ENCODE measurements around the gene ATXN1. TPM values are rescaled to one million over a fixed set of nuclear protein-coding genes. Genes with fewer than 3 reads are reported as not detected.

ATXN1 gene
- total RNA-seq, 1 experiment from 2014 or later: 7.6 TPM

GRCh38 chr6:16291739-16292138 is 469.5 kb downstream of the ATXN1 start:
- no peak for DNase-seq
- Histone ChIP-seq H3K27me3 (ENCODE audit: control insufficient read depth, insufficient read depth, low read length) (no peaks in the 10 kb centered on the region), H3K4me3 (ENCODE audit: insufficient read depth, low read depth, low read length) (no peak overlapping the region), H3K36me3 (replicated peaks; ENCODE audit: control insufficient read depth, insufficient read depth, low read length) (no peaks in the 10 kb centered on the region)

GRCh38 chr6:16288163-16288562 is 473.1 kb downstream of the ATXN1 start:
- Histone ChIP-seq H3K27me3 (ENCODE audit: control insufficient read depth, insufficient read depth, low read length) (no peaks in the 10 kb centered on the region), H3K36me3 (replicated peaks; ENCODE audit: control insufficient read depth, insufficient read depth, low read length) (no peaks in the 10 kb centered on the region), H3K4me3 (ENCODE audit: insufficient read depth, low read depth, low read length) (no peak overlapping the region)
- DNase-seq: no peak

GRCh38 chr6:16286151-16286522 is 475.1 kb downstream of the ATXN1 start:
- H3K4me3 ChIP-seq (ENCODE audit: insufficient read depth, low read depth, low read length): peak overlapping the region; percentile 10; the same call in 1 of the 2 replicates

GRCh38 chr6:16285467-16286150 is 475.7 kb downstream of the ATXN1 start:
- H3K4me3 ChIP-seq (ENCODE audit: insufficient read depth, low read depth, low read length): no peak overlapping the region
- peak; percentile 50 for DNase-seq
- no peaks in the 10 kb centered on the region for H3K27me3 ChIP-seq (ENCODE audit: control insufficient read depth, insufficient read depth, low read length)
- H3K36me3 ChIP-seq (replicated peaks; ENCODE audit: control insufficient read depth, insufficient read depth, low read length): no peaks in the 10 kb centered on the region

More at GRCh38 chr6:16286151-16286522, 475.1 kb downstream of the ATXN1 start:
- Histone ChIP-seq H3K27me3 (ENCODE audit: control insufficient read depth, insufficient read depth, low read length) (no peaks in the 10 kb centered on the region), H3K36me3 (replicated peaks; ENCODE audit: control insufficient read depth, insufficient read depth, low read length) (no peaks in the 10 kb centered on the region)
- DNase-seq: peak; percentile 93

- Histone ChIP-seq H3K36me3 (replicated peaks; ENCODE audit: control insufficient read depth, insufficient read depth, low read length) (no peaks in the 10 kb centered on the region), H3K27me3 (ENCODE audit: control insufficient read depth, insufficient read depth, low read length) (no peaks in the 10 kb centered on the region), H3K4me3 (ENCODE audit: insufficient read depth, low read depth, low read length) (no peak overlapping the region)
- no peak for DNase-seq
Observed at GRCh38 chr6:16284472-16284871, 476.8 kb downstream of the ATXN1 start.

- Histone ChIP-seq H3K4me3 (ENCODE audit: insufficient read depth, low read depth, low read length) (no peak overlapping the region), H3K27me3 (ENCODE audit: control insufficient read depth, insufficient read depth, low read length) (no peaks in the 10 kb centered on the region), H3K36me3 (replicated peaks; ENCODE audit: control insufficient read depth, insufficient read depth, low read length) (no peaks in the 10 kb centered on the region)
- DNase-seq: no peak
Observed at GRCh38 chr6:16282370-16282769, 478.9 kb downstream of the ATXN1 start.

GRCh38 chr6:16279243-16279642 is 482.0 kb downstream of the ATXN1 start:
- Histone ChIP-seq H3K27me3 (ENCODE audit: control insufficient read depth, insufficient read depth, low read length) (no peaks in the 10 kb centered on the region), H3K36me3 (replicated peaks; ENCODE audit: control insufficient read depth, insufficient read depth, low read length) (no peaks in the 10 kb centered on the region), H3K4me3 (ENCODE audit: insufficient read depth, low read depth, low read length) (no peak overlapping the region)
- no peak for DNase-seq

GRCh38 chr6:16278750-16279149 is 482.5 kb downstream of the ATXN1 start:
- no peak overlapping the region for H3K4me3 ChIP-seq (ENCODE audit: insufficient read depth, low read depth, low read length)
- no peak for DNase-seq
- no peaks in the 10 kb centered on the region for H3K36me3 ChIP-seq (replicated peaks; ENCODE audit: control insufficient read depth, insufficient read depth, low read length)
- H3K27me3 ChIP-seq (ENCODE audit: control insufficient read depth, insufficient read depth, low read length): no peaks in the 10 kb centered on the region

- Histone ChIP-seq H3K27me3 (ENCODE audit: control insufficient read depth, insufficient read depth, low read length) (no peaks in the 10 kb centered on the region), H3K4me3 (ENCODE audit: insufficient read depth, low read depth, low read length) (no peak overlapping the region), H3K36me3 (replicated peaks; ENCODE audit: control insufficient read depth, insufficient read depth, low read length) (no peaks in the 10 kb centered on the region)
- no peak for DNase-seq
Observed at GRCh38 chr6:16278048-16278724, 483.1 kb downstream of the ATXN1 start.

- Histone ChIP-seq H3K27me3 (ENCODE audit: control insufficient read depth, insufficient read depth, low read length) (no peaks in the 10 kb centered on the region), H3K4me3 (ENCODE audit: insufficient read depth, low read depth, low read length) (no peak overlapping the region), H3K36me3 (replicated peaks; ENCODE audit: control insufficient read depth, insufficient read depth, low read length) (no peaks in the 10 kb centered on the region)
- DNase-seq: peak; percentile 92
Observed at GRCh38 chr6:16277101-16277981, 483.9 kb downstream of the ATXN1 start.

- Histone ChIP-seq H3K4me3 (ENCODE audit: insufficient read depth, low read depth, low read length) (no peak overlapping the region), H3K27me3 (ENCODE audit: control insufficient read depth, insufficient read depth, low read length) (no peaks in the 10 kb centered on the region), H3K36me3 (replicated peaks; ENCODE audit: control insufficient read depth, insufficient read depth, low read length) (no peaks in the 10 kb centered on the region)
- DNase-seq: no peak
Observed at GRCh38 chr6:16274885-16275589, 486.2 kb downstream of the ATXN1 start.

GRCh38 chr6:16274483-16274882 is 486.8 kb downstream of the ATXN1 start:
- no peak for DNase-seq
- H3K36me3 ChIP-seq (replicated peaks; ENCODE audit: control insufficient read depth, insufficient read depth, low read length): no peaks in the 10 kb centered on the region
- H3K4me3 ChIP-seq (ENCODE audit: insufficient read depth, low read depth, low read length): no peak overlapping the region
- no peaks in the 10 kb centered on the region for H3K27me3 ChIP-seq (ENCODE audit: control insufficient read depth, insufficient read depth, low read length)

- H3K27me3 ChIP-seq (ENCODE audit: control insufficient read depth, insufficient read depth, low read length): no peaks in the 10 kb centered on the region
- no peak for DNase-seq
- H3K4me3 ChIP-seq (ENCODE audit: insufficient read depth, low read depth, low read length): no peak overlapping the region
- no peaks in the 10 kb centered on the region for H3K36me3 ChIP-seq (replicated peaks; ENCODE audit: control insufficient read depth, insufficient read depth, low read length)
Observed at GRCh38 chr6:16273256-16273655, 488.0 kb downstream of the ATXN1 start.

- no peak for DNase-seq
- Histone ChIP-seq H3K4me3 (ENCODE audit: insufficient read depth, low read depth, low read length) (no peak overlapping the region), H3K36me3 (replicated peaks; ENCODE audit: control insufficient read depth, insufficient read depth, low read length) (no peaks in the 10 kb centered on the region), H3K27me3 (ENCODE audit: control insufficient read depth, insufficient read depth, low read length) (no peaks in the 10 kb centered on the region)
Observed at GRCh38 chr6:16272201-16272600, 489.1 kb downstream of the ATXN1 start.
